Measurements from ENCODE around the gene NIPBL. TPM values are rescaled to one million over a fixed set of nuclear protein-coding genes. Genes with fewer than 3 reads are reported as not detected.

The NIPBL gene
- total RNA-seq, 2 experiments from 2014 or later: 108 to 120 TPM

DNA sequence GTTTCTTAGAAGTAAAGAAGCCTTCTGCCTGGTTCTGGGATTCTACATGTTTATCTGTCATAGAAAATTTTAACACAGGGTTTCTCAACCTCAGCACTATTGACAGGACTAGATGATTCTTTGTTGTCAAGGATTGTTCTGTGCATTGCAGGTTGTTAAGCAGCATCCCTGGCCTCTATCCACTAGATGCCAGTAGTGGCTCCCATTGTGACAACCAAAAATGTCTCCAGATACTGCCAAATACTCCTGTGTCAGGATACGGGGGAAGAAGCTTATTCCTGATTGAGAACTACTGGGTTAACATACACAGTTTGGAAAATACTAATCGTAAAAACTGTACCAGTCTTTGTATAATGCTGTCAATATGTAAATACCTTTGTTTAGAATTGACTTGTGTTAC, 167.1 kb downstream of the NIPBL start:
- Histone ChIP-seq H3K27ac (ENCODE audit: low read depth in 1 of 2, low read length in 2 of 2) (no peak overlapping the region), H3K4me3 (ENCODE audit: low read length) (no peak overlapping the region), H3K36me3 (ENCODE audit: insufficient read depth, low read length) (peaks cover 66% of the 10 kb centered on the region), H3K9me3 (ENCODE audit: control insufficient read depth in 1 of 2, insufficient read depth in 1 of 2, low read length in 2 of 2) (no peaks in the 10 kb centered on the region), H3K4me1 (ENCODE audit: insufficient read depth, low read length) (no peaks in the 10 kb centered on the region), H3K27me3 (ENCODE audit: control insufficient read depth in 1 of 2, insufficient read depth in 2 of 2, low read length in 2 of 2) (no peaks in the 10 kb centered on the region)
- Mint-ChIP-seq H3K4me1 (ENCODE audit: low read depth) (no peaks in the 10 kb centered on the region), H3K9me3 (no peaks in the 10 kb centered on the region), H3K27ac (no peak overlapping the region), H3K27me3 (no peaks in the 10 kb centered on the region), H3K36me3 (ENCODE audit: low read depth) (peaks cover 76% of the 10 kb centered on the region), H3K4me3 (no peak overlapping the region)
- DNase-seq (peak in 1 of 14 experiments; percentile 0), ATAC-seq (ENCODE audit: poor library complexity) (no peak)
- CTCF ChIA-PET: interaction anchor here (0.7 kb wide), 1 partner anchor 36 kb away, joined by 3 read pairs; no protein-coding TSS in a partner anchor
- intact Hi-C loops (cut with DNase I, micrococcal nuclease): loop anchor here in 1 of 2 experiments (5.0 kb wide), 1 partner anchor 41 kb away; no protein-coding TSS in a partner anchor
- POLR2A ChIA-PET: no interaction called here
- TF ChIP-seq CTCF (IDR thresholded peaks at IDR 0.05): no peak

- POLR2A ChIA-PET: no interaction called here
- no peaks in the 10 kb centered on the region for H3K27me3 ChIP-seq (ENCODE audit: control insufficient read depth in 1 of 2, insufficient read depth in 2 of 2, low read length in 2 of 2)
- Mint-ChIP-seq H3K27ac (no peak overlapping the region), H3K36me3 (ENCODE audit: low read depth) (peaks cover 78% of the 10 kb centered on the region), H3K9me3 (no peaks in the 10 kb centered on the region), H3K4me3 (no peak overlapping the region), H3K4me1 (ENCODE audit: low read depth) (no peaks in the 10 kb centered on the region), H3K27me3 (no peaks in the 10 kb centered on the region)
- intact Hi-C loops (cut with DNase I, micrococcal nuclease): loop anchor here in 1 of 2 experiments (5.0 kb wide), 1 partner anchor 42 kb away; no protein-coding TSS in a partner anchor
- no peaks in the 10 kb centered on the region for H3K9me3 ChIP-seq (ENCODE audit: control insufficient read depth in 1 of 2, insufficient read depth in 1 of 2, low read length in 2 of 2)
- no peak for TF ChIP-seq CTCF (IDR thresholded peaks at IDR 0.05)
- H3K27ac ChIP-seq (ENCODE audit: low read depth in 1 of 2, low read length in 2 of 2): no peak overlapping the region
- H3K4me3 ChIP-seq (ENCODE audit: low read length): no peak overlapping the region
- no peaks in the 10 kb centered on the region for H3K4me1 ChIP-seq (ENCODE audit: insufficient read depth, low read length)
- ATAC-seq (ENCODE audit: poor library complexity) (no peak), DNase-seq (no peak)
- CTCF ChIA-PET: interaction anchor here (0.7 kb wide), 1 partner anchor 36 kb away, joined by 3 read pairs; no protein-coding TSS in a partner anchor
- peaks cover 67% of the 10 kb centered on the region for H3K36me3 ChIP-seq (ENCODE audit: insufficient read depth, low read length)
Observed at GRCh38 chr5:37044120-37044519, 167.6 kb downstream of the NIPBL start.

DNA sequence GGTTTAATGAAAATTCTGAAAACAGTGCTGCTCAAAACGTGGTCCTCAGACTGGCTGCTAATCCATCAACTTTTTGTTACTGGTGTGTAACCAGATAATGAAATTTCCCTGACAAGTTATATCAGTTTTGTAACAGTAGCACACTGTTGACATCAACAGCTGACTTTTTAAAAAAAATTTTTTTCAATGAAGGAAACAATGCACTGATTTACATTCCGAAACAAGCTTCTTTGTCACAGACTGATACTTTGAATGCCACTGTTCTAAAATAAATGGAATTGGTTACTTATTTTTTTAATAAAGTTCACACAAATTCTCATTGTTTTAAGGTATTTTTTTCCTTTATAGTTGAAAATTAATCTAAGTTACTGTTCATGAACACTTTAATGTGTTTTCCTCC, 169.1 kb downstream of the NIPBL start:
- Mint-ChIP-seq H3K9me3 (no peaks in the 10 kb centered on the region), H3K27me3 (no peaks in the 10 kb centered on the region), H3K36me3 (ENCODE audit: low read depth) (peaks cover 83% of the 10 kb centered on the region), H3K4me3 (no peak overlapping the region), H3K27ac (no peak overlapping the region), H3K4me1 (ENCODE audit: low read depth) (no peaks in the 10 kb centered on the region)
- intact Hi-C loops (cut with DNase I, micrococcal nuclease): no loop called here
- no peak overlapping the region for H3K27ac ChIP-seq (ENCODE audit: low read depth in 1 of 2, low read length in 2 of 2)
- no peak for DNase-seq
- H3K4me1 ChIP-seq (ENCODE audit: insufficient read depth, low read length): no peaks in the 10 kb centered on the region
- POLR2A ChIA-PET: interaction anchor here (1.0 kb wide), 1 partner anchor 13 kb away, joined by 3 read pairs; no protein-coding TSS in a partner anchor
- H3K4me3 ChIP-seq (ENCODE audit: low read length): no peak overlapping the region
- CTCF ChIA-PET: interaction anchor here (1.3 kb wide), 1 partner anchor 9 kb away, joined by 3 read pairs; no protein-coding TSS in a partner anchor
- ATAC-seq (ENCODE audit: poor library complexity): no peak
- TF ChIP-seq CTCF (IDR thresholded peaks at IDR 0.05): no peak
- peaks cover 68% of the 10 kb centered on the region for H3K36me3 ChIP-seq (ENCODE audit: insufficient read depth, low read length)
- H3K9me3 ChIP-seq (ENCODE audit: control insufficient read depth in 1 of 2, insufficient read depth in 1 of 2, low read length in 2 of 2): no peaks in the 10 kb centered on the region
- H3K27me3 ChIP-seq (ENCODE audit: control insufficient read depth in 1 of 2, insufficient read depth in 2 of 2, low read length in 2 of 2): no peaks in the 10 kb centered on the region
